Measurements from ENCODE around the gene RFC3.

Gene RFC3

DNA sequence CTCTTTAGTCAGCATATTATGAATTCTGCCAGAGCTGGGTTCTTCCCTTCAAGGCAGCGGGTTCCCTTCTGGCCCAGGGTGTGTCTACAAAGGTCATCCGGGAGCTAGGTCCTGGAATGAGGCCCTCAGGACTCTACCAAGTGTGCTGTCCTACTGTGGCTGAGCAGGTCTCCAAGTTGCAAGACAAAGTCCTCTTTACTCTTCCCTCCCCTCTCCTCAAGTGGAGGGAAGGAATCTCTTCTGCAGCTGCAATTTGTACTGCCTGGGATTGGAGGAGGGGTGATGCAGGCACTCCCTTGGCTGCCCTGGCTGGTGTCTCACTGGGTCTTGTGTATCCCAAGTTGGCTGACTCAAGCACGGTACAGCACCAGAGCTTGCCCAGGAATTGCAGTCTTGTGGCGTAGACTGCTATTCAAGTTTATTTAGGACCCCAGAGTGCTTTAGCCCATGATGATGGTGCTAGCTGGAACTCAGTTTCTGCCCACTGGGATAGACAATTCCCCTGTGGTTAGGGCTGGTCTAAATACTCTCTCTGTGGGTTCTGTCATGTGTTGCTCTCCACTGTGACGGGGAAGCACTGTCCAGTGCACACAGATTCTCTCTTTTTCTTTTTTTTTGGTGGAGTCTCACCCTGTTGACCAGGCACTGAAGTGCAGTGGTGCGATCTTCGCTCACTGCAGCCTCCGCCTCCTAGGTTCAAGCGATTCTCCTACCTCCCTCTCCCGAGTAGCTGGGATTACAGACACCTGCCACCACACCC is 28.5 kb downstream of the RFC3 start:
- H3K36me3 ChIP-seq (ENCODE audit: insufficient read depth, low read depth, low read length) = peaks cover 59% of the 10 kb centered on the region
- H3K9me3 ChIP-seq (ENCODE audit: insufficient read depth, low read depth, low read length) = no peaks in the 10 kb centered on the region
- no peak overlapping the region for H3K4me3 ChIP-seq (ENCODE audit: low read length)
- no peaks in the 10 kb centered on the region for H3K27me3 ChIP-seq (ENCODE audit: insufficient read depth, low read length)
- no peak overlapping the region for H3K9ac ChIP-seq (ENCODE audit: low read depth, low read length)
- H3K27ac ChIP-seq (ENCODE audit: low read length) = no peak overlapping the region
- no peaks in the 10 kb centered on the region for H3K4me1 ChIP-seq (ENCODE audit: insufficient read depth, low read length)

DNA sequence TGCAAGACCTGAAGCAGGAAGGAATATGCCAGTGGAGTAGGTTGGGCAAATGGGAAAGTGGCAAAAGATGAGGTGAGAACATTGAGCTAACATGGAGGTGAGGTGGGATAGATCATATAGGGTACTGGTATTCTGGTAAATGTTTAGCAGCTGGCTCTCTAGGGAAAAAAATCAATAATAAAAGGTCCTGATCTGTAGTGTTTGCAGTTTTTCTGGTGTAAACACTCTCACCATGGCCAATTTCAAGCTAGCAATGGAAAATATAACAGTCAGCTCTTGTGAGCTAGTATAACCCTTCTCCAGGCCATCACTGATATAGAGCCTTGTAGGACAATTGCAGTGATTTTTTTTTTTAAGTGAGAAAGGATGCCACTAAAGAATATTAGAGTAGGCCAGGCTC is 31.3 kb downstream of the RFC3 start:
- Histone ChIP-seq H3K4me3 (ENCODE audit: low read length) (no peak overlapping the region), H3K27me3 (ENCODE audit: insufficient read depth, low read length) (no peaks in the 10 kb centered on the region), H3K36me3 (ENCODE audit: insufficient read depth, low read depth, low read length) (peaks cover 40% of the 10 kb centered on the region), H3K4me1 (ENCODE audit: insufficient read depth, low read length) (no peaks in the 10 kb centered on the region), H3K9me3 (ENCODE audit: insufficient read depth, low read depth, low read length) (no peaks in the 10 kb centered on the region), H3K27ac (ENCODE audit: low read length) (no peak overlapping the region), H3K9ac (ENCODE audit: low read depth, low read length) (no peak overlapping the region)

DNA sequence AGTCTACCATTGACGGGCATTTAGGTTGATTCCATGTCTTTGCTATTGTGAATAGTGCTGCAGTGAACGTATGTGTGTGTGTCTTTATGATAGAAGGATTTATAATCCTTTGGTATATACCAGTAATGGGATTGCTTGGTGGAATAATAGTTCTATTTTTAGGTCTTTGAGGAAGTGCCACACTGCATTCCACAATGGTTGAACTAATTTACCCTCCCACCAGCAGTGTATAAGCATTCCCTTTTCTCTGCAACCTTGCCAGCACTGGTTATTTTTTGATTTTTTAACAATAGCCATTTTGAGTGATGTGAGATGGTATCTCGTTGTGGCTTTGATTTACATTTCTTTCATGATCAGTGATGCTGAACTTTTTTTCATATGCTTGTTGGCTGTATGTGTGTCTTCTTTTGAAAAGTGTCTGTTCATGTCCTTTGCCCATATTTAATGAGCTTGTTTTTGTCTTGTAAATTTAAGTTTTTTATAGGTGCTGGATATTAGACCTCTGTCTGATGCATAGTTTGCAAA is 37.5 kb downstream of the RFC3 start:
- no peaks in the 10 kb centered on the region for H3K9me3 ChIP-seq (ENCODE audit: insufficient read depth, low read depth, low read length)
- no peak overlapping the region for H3K27ac ChIP-seq (ENCODE audit: low read length)
- no peaks in the 10 kb centered on the region for H3K36me3 ChIP-seq (ENCODE audit: insufficient read depth, low read depth, low read length)
- H3K9ac ChIP-seq (ENCODE audit: low read depth, low read length) = no peak overlapping the region
- H3K4me1 ChIP-seq (ENCODE audit: insufficient read depth, low read length) = no peaks in the 10 kb centered on the region
- H3K4me3 ChIP-seq (ENCODE audit: low read length) = no peak overlapping the region
- H3K27me3 ChIP-seq (ENCODE audit: insufficient read depth, low read length) = no peaks in the 10 kb centered on the region

DNA sequence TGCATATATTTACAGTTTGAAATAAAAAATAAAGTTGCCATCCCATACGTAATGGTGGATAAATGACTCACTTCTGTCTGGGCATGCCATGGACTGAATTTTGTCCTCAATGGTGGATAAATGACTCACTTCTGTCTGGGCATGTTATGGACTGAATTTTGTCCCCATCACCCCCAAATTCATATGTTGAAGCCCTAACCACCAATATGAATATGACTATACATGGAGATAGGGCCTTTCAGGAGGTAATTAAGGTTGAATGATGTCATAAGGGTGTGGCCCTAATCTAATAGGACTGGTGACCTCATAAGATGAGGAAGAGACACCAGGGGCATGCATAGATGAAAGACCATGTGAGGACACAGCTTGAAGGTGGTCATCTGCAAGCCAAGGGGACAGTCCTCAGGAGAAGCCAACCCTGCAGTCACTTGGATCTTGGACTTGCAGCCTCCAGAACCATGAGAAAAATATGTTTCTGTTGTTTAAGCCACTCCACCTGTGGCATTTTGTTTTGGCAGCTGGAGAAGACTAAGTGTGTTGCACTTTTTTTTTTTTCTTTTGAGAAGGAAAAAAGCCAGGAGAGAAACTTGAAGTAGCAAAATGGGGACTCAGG is 41.8 kb downstream of the RFC3 start:
- H3K36me3 ChIP-seq (ENCODE audit: insufficient read depth, low read depth, low read length) = no peaks in the 10 kb centered on the region
- no peaks in the 10 kb centered on the region for H3K4me1 ChIP-seq (ENCODE audit: insufficient read depth, low read length)
- H3K9me3 ChIP-seq (ENCODE audit: insufficient read depth, low read depth, low read length) = no peaks in the 10 kb centered on the region
- H3K4me3 ChIP-seq (ENCODE audit: low read length) = no peak overlapping the region
- no peak overlapping the region for H3K27ac ChIP-seq (ENCODE audit: low read length)
- H3K9ac ChIP-seq (ENCODE audit: low read depth, low read length) = no peak overlapping the region
- H3K27me3 ChIP-seq (ENCODE audit: insufficient read depth, low read length) = no peaks in the 10 kb centered on the region

DNA sequence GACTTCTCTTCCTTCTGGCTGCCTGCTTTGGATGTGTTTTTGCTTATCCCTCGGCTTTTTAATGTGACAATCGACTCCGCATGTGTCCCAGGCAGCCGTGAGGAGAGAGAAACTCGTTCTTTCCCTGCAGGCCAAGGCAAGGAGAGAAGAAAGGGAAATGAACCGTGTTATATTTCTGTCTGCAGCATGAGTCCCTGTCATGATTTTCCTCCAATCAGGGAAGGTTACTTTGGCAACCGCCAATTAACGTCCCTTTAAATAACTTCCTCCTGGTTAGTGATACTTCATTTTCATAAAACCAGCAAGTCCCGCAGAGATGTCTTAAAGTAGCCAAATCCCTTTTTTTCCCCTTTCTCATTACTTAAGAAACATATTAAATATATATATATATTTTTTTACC is 42.6 kb downstream of the RFC3 start:
- H3K9ac ChIP-seq (ENCODE audit: low read depth, low read length) = no peak overlapping the region
- H3K4me1 ChIP-seq (ENCODE audit: insufficient read depth, low read length) = no peaks in the 10 kb centered on the region
- no peaks in the 10 kb centered on the region for H3K9me3 ChIP-seq (ENCODE audit: insufficient read depth, low read depth, low read length)
- no peaks in the 10 kb centered on the region for H3K27me3 ChIP-seq (ENCODE audit: insufficient read depth, low read length)
- no peak overlapping the region for H3K27ac ChIP-seq (ENCODE audit: low read length)
- H3K36me3 ChIP-seq (ENCODE audit: insufficient read depth, low read depth, low read length) = no peaks in the 10 kb centered on the region
- no peak overlapping the region for H3K4me3 ChIP-seq (ENCODE audit: low read length)

DNA sequence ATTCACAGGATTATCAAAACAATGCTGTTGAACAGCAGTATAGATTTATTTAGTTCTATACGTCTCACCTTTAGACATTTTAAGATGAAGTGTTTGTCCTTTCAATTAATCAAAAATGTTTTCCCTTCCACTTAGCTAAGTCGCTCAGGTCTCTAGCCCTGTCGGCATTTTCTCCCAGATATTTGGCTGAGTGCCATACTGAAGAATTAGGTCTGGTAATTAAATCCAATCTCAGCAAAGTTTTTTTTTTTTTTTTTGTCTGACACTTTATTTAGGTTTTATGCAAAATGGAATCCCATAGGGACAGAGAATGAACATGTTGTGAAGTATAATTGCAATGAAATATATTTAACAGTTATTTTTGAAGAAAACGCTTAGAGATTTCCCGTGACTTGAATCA is 44.1 kb downstream of the RFC3 start:
- no peak overlapping the region for H3K9ac ChIP-seq (ENCODE audit: low read depth, low read length)
- H3K27ac ChIP-seq (ENCODE audit: low read length) = no peak overlapping the region
- no peaks in the 10 kb centered on the region for H3K27me3 ChIP-seq (ENCODE audit: insufficient read depth, low read length)
- H3K9me3 ChIP-seq (ENCODE audit: insufficient read depth, low read depth, low read length) = no peaks in the 10 kb centered on the region
- no peaks in the 10 kb centered on the region for H3K4me1 ChIP-seq (ENCODE audit: insufficient read depth, low read length)
- no peak overlapping the region for H3K4me3 ChIP-seq (ENCODE audit: low read length)
- no peaks in the 10 kb centered on the region for H3K36me3 ChIP-seq (ENCODE audit: insufficient read depth, low read depth, low read length)

DNA sequence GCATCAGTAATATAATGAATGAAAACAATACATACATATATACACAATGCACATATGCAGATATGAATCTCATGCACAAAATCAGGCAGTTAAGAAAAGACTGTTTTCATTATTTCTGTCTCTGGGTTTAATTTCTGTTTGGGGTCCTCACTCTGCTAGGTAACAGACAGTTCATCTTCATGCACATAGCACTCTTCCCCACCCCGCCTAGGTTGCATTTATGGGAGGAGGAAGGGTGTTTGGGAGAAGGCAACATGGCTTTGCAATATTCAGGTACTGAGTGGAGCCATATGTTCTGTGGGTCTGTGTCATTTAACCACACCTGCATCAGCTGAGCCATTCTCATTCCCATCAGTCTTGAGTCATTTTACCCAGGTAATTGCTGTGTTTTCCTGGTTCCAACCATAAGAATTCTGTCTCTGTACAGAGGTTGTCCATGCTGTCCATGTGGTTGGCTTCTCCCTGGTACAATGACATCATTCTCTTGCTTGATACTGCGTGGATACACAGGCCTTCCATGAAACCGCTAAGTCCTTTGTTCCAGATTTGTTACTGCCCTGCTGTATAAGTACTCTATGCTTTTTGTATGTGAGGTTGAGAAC is 45.3 kb downstream of the RFC3 start:
- Histone ChIP-seq H3K4me1 (ENCODE audit: insufficient read depth, low read length) (no peaks in the 10 kb centered on the region), H3K27me3 (ENCODE audit: insufficient read depth, low read length) (no peaks in the 10 kb centered on the region), H3K4me3 (ENCODE audit: low read length) (no peak overlapping the region), H3K36me3 (ENCODE audit: insufficient read depth, low read depth, low read length) (no peaks in the 10 kb centered on the region), H3K9ac (ENCODE audit: low read depth, low read length) (no peak overlapping the region), H3K9me3 (ENCODE audit: insufficient read depth, low read depth, low read length) (no peaks in the 10 kb centered on the region), H3K27ac (ENCODE audit: low read length) (no peak overlapping the region)

DNA sequence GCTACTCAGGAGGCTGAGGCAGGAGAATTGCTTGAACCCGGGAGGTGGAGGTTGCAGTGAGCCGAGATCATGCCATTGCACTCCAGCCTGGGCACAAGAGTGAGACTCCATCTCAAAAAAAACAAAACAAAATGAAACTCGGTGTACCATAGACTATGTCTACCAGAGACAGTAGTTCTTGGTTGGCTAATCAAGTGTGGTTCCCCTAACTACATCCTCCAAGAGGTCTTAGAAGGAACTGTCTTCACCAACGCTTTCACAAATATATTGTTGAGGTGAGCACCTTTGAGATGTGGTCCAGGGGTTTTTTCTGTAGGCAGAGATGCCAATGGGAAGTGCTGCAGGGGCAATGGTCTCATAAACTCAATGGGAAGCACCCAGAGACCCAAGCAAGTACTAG is 48.0 kb downstream of the RFC3 start:
- no peak overlapping the region for H3K9ac ChIP-seq (ENCODE audit: low read depth, low read length)
- H3K4me3 ChIP-seq (ENCODE audit: low read length) = no peak overlapping the region
- no peak overlapping the region for H3K27ac ChIP-seq (ENCODE audit: low read length)
- no peaks in the 10 kb centered on the region for H3K36me3 ChIP-seq (ENCODE audit: insufficient read depth, low read depth, low read length)
- no peaks in the 10 kb centered on the region for H3K9me3 ChIP-seq (ENCODE audit: insufficient read depth, low read depth, low read length)
- H3K27me3 ChIP-seq (ENCODE audit: insufficient read depth, low read length) = no peaks in the 10 kb centered on the region
- no peaks in the 10 kb centered on the region for H3K4me1 ChIP-seq (ENCODE audit: insufficient read depth, low read length)

DNA sequence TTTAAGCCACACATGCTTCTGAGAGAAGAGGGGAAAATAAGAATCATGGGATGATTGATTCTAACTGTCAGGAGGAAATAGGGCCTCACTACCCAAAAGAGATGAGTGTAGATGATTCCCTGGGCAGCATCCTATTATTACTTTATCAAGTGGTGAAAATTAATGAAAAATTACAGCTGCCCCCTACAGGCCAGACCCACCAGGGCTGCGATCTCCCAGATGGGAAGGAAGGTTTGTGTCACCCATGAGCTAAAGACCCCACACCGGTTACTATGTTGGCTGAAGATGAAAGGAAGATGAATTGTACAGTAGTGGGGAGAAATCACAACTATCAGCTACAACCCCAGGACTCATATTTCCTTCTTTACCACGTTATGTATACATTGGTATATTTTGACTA is 49.5 kb downstream of the RFC3 start:
- Histone ChIP-seq H3K27ac (ENCODE audit: low read length) (no peak overlapping the region), H3K4me1 (ENCODE audit: insufficient read depth, low read length) (no peaks in the 10 kb centered on the region)

DNA sequence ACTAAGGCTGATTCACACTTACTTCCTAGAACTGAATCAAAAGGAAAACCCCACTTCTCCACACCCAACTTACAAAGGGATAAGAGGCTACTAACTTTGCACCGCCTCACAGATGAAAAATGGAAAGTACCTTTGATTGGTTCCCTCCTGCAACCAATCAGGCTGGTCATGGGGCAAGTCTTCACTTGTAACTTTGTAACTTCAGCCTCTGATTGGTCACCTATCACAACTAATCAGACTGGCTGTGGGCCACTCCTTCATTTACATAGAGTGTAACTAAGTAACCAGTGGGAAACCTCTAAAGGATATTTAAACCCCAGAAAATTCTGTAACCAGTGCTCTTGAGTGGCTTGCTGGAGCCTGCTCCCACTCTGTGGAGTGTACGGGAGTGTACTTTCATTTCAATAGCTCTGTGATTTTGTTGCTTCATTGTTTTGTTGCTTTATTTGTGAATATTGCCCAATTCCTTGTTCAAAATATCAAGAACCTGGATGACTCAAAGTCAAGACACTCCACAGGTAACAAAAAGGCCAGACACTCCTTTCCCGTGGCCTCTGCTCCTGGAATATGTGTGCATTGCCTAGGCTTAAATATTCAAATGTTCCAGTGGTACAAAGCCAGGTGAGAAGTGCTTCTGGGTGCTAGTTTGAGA is 50.5 kb downstream of the RFC3 start:
- Histone ChIP-seq H3K9ac (ENCODE audit: low read depth, low read length) (no peak overlapping the region), H3K27ac (ENCODE audit: low read length) (no peak overlapping the region), H3K4me3 (ENCODE audit: low read length) (no peak overlapping the region), H3K36me3 (ENCODE audit: insufficient read depth, low read depth, low read length) (no peaks in the 10 kb centered on the region), H3K27me3 (ENCODE audit: insufficient read depth, low read length) (no peaks in the 10 kb centered on the region), H3K4me1 (ENCODE audit: insufficient read depth, low read length) (no peaks in the 10 kb centered on the region), H3K9me3 (ENCODE audit: insufficient read depth, low read depth, low read length) (no peaks in the 10 kb centered on the region)

More for the DNA sequence above, 49.5 kb downstream of the RFC3 start:
- Histone ChIP-seq H3K36me3 (ENCODE audit: insufficient read depth, low read depth, low read length) (no peaks in the 10 kb centered on the region), H3K4me3 (ENCODE audit: low read length) (no peak overlapping the region), H3K9ac (ENCODE audit: low read depth, low read length) (no peak overlapping the region), H3K27me3 (ENCODE audit: insufficient read depth, low read length) (no peaks in the 10 kb centered on the region), H3K9me3 (ENCODE audit: insufficient read depth, low read depth, low read length) (no peaks in the 10 kb centered on the region)

DNA sequence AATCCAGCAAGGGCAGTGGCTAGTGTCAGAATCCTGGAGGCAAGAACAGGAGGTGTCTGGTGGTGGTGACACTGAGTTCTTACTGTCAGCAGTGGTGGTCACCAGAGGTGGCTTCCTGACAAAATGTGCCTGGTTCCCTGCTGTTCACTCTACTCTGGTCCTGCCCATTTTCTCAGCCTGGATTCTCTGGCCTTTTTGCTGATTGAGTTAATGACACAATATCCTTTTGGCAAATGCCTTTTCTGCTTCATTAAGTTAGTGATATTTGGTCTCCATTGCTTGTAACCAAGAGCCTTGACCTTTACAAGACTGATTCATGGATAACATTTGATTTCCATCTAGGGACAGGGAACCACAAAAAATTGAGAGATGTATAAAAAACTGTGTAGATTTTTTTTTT is 51.1 kb downstream of the RFC3 start:
- H3K4me1 ChIP-seq (ENCODE audit: insufficient read depth, low read length) = no peaks in the 10 kb centered on the region
- no peak overlapping the region for H3K4me3 ChIP-seq (ENCODE audit: low read length)
- no peak overlapping the region for H3K27ac ChIP-seq (ENCODE audit: low read length)
- no peaks in the 10 kb centered on the region for H3K36me3 ChIP-seq (ENCODE audit: insufficient read depth, low read depth, low read length)
- H3K9ac ChIP-seq (ENCODE audit: low read depth, low read length) = no peak overlapping the region
- no peaks in the 10 kb centered on the region for H3K9me3 ChIP-seq (ENCODE audit: insufficient read depth, low read depth, low read length)
- H3K27me3 ChIP-seq (ENCODE audit: insufficient read depth, low read length) = no peaks in the 10 kb centered on the region

Data from iPS-20b (cell line).